BLaER1 (cell line): Measurements from ENCODE around the gene SLC7A6OS.

ENCODE experiments used
- H3K27ac ChIP-seq: shearing (Covaris generic); formaldehyde crosslinking; 2 replicates; pipeline ENCODE4 v1.8.1; 2022
- H3K27me3 ChIP-seq: shearing (Covaris generic); formaldehyde crosslinking; 2 replicates; pipeline ENCODE4 v1.8.1; 2022
- H3K36me3 ChIP-seq: shearing (Covaris generic); formaldehyde crosslinking; 2 replicates; pipeline ENCODE4 v1.8.1; 2022
- H3K4me1 ChIP-seq: shearing (Covaris generic); formaldehyde crosslinking; 2 replicates; pipeline ENCODE4 v1.8.1; 2022
- H3K4me2 ChIP-seq: shearing (Covaris generic); formaldehyde crosslinking; 2 replicates; pipeline ENCODE4 v1.8.1; 2022
- H3K4me3 ChIP-seq: shearing (Covaris generic); formaldehyde crosslinking; 2 replicates; pipeline ENCODE4 v1.8.1; 2022
- H3K9ac ChIP-seq: shearing (Covaris generic); formaldehyde crosslinking; 2 replicates; pipeline ENCODE4 v1.8.1; 2022
- H3K9me3 ChIP-seq: shearing (Covaris generic); formaldehyde crosslinking; 2 replicates; pipeline ENCODE4 v1.8.1; 2022
- H4K20me1 ChIP-seq: shearing (Covaris generic); formaldehyde crosslinking; 2 replicates; pipeline ENCODE4 v1.8.1; 2022
- Cebpa-rat ChIP-seq: shearing (Covaris generic); IDR thresholded peaks from 2 replicates; pipeline ENCODE4 v1.8.1; 2022

The SLC7A6OS gene

DNA sequence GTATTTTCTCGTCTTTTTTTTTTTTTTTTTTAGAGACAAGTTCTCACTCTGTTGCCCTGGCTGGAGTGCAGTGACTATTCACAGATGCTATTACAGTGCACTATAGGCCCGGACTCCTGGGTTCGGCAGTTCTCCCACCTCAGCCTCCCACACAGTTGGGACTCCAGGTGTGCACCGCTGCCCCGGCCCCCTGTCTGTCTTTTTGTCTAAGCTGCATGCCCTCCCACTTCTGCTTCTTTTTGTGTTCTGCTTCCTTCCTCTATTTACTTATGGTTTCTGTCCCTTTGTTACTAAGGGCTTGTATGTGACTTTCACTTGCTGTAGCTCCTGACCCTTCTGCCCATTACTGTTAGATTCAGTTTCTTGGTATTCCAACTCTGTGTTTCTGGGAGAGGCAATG lies 25.9 kb downstream of the SLC7A6OS start:
- Histone ChIP-seq H3K4me3 (peak overlapping the region; percentile 51), H3K27ac (peak overlapping the region; percentile 85), H3K9me3 (no peaks in the 10 kb centered on the region), H3K4me2 (peak overlapping the region; percentile 94), H3K27me3 (no peaks in the 10 kb centered on the region), H3K36me3 (peaks cover 35% of the 10 kb centered on the region), H3K9ac (peak overlapping the region; percentile 63), H3K4me1 (peaks cover 100% of the 10 kb centered on the region), H4K20me1 (peaks cover 6% of the 10 kb centered on the region; the same call in 1 of the 2 replicates)
- TF ChIP-seq Cebpa-rat: no peak

DNA sequence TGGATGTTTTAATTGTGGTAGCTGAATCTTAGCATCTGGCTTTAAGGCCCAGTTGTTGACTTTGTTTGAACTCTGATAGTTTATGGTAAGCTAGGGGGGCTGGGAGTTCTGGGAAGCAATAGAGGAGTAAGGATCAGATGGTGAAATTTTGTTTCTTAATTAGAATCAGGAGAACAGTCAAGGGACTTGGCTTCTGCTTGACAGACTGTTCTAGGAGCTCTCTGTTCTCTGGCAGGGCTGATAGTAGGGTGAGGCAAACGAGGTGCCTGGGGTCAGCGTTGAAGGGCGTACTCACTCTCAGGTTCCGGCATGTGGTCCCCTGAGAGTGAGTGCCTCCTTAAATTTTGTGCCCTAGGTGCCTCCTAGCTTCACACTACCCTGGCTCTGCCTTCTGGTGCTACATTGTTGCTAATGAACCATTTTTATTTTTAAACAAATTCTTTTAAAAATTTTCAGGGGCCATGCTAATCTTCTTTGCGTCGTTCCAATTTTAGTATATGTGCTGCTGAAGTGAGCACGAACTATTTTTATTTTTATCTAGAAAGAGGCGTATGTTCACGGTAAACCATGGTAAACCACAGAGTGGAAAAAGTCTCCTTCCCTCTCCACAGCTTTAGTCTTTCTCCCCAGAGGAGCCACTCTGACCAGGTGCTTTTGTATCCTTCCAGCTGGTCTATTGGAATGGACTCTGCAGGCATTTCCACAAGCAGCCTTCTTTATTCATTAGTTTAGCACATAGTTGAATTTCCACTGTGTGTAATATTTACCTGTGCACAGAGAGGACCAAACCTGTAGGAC lies 26.7 kb downstream of the SLC7A6OS start:
- H3K36me3 ChIP-seq: peaks cover 43% of the 10 kb centered on the region
- peak overlapping the region; percentile 94 for H3K4me2 ChIP-seq
- H3K9ac ChIP-seq: peak overlapping the region; percentile 63
- H3K27ac ChIP-seq: peak overlapping the region; percentile 85
- peaks cover 93% of the 10 kb centered on the region for H3K4me1 ChIP-seq
- peak overlapping the region; percentile 51 for H3K4me3 ChIP-seq
- no peaks in the 10 kb centered on the region for H4K20me1 ChIP-seq
- no peak for TF ChIP-seq Cebpa-rat
- no peaks in the 10 kb centered on the region; the same call in 1 of the 2 replicates for H3K9me3 ChIP-seq
- no peaks in the 10 kb centered on the region for H3K27me3 ChIP-seq

DNA sequence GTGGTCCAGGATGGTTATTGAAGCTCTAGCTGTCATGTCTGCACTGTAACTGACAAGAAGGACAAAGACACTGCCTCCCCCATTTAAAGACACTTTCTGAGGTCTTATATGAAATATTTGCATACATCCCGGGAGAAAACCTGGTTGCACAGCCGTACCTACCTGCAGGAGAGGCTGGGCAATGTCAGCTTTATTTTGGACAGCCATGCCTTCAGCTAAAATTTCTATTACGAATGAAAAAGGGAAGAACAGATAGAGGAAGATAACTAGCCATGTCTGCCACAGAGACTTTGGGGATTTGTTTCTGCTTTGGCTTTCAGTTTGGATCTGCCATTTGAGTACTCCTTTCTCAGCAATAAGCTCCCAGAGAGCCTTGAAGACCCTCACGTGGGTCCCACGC lies 27.4 kb downstream of the SLC7A6OS start:
- H3K27ac ChIP-seq: peak overlapping the region; percentile 85
- H3K9ac ChIP-seq: peak overlapping the region; percentile 63
- no peak for TF ChIP-seq Cebpa-rat
- no peaks in the 10 kb centered on the region; the same call in 1 of the 2 replicates for H3K9me3 ChIP-seq
- no peaks in the 10 kb centered on the region for H3K27me3 ChIP-seq
- peak overlapping the region; percentile 94 for H3K4me2 ChIP-seq
- H4K20me1 ChIP-seq: no peaks in the 10 kb centered on the region
- peak overlapping the region; percentile 51; the same call in 1 of the 2 replicates for H3K4me3 ChIP-seq
- peaks cover 47% of the 10 kb centered on the region for H3K36me3 ChIP-seq
- peaks cover 86% of the 10 kb centered on the region for H3K4me1 ChIP-seq

DNA sequence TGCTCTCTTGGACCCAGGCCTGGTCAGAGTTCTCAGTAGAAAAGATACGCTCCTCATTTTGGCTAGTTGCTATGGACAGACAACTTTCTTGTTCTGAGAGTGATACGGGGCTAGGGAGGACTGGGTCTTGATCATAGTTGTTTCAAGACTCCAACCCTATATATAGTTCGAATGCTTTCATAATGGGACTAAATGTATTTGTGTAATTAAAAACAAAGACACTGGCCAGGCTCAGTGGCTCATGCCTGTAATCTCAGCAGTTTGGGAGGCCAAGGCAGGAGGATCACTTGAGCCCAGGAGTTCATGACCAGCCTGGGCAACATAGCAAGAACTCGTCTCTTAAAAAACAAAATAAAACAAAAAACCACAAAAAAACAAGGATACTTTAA lies 28.7 kb downstream of the SLC7A6OS start:
- Histone ChIP-seq H3K27ac (peak overlapping the region; percentile 85; the same call in 1 of the 2 replicates), H3K4me2 (peak overlapping the region; percentile 94; the same call in 1 of the 2 replicates), H3K27me3 (no peaks in the 10 kb centered on the region), H3K36me3 (peaks cover 52% of the 10 kb centered on the region), H3K4me1 (peaks cover 73% of the 10 kb centered on the region), H3K4me3 (no peak overlapping the region), H3K9ac (no peak overlapping the region), H4K20me1 (no peaks in the 10 kb centered on the region), H3K9me3 (no peaks in the 10 kb centered on the region; the same call in 1 of the 2 replicates)
- no peak for TF ChIP-seq Cebpa-rat

DNA sequence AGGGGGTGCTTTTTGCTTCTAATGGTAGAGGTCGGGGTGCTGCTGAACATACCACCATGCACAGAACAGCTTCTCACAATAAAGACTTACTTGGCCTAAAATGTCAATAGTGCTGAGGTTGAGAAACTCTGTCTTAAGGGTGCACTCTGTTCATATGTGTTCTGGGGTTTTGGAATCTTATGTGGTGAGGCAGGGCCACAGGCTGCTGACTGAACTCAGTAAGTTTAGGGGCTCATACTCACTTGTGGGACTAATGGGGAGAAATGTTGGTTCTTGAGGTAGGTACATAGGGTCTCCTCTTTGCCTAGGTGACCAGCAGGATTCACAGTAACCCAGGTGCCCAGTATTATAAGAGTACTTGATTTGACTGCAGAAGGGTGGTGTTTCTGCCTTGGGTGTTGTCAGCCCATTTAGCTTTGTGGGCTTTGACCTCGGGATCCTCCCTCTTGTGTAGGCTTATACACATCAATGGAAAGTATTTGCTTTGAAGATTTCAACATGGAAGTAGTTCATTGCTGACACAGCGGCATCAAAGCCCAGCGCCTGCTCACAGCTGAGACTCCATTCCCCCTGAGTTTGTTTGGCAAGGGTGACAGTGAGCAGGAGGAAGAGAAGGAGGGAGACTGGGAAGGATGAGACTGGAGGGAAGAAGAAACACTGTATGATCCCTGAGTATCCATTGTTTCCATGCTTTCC lies 29.2 kb downstream of the SLC7A6OS start:
- H3K4me3 ChIP-seq: no peak overlapping the region

DNA sequence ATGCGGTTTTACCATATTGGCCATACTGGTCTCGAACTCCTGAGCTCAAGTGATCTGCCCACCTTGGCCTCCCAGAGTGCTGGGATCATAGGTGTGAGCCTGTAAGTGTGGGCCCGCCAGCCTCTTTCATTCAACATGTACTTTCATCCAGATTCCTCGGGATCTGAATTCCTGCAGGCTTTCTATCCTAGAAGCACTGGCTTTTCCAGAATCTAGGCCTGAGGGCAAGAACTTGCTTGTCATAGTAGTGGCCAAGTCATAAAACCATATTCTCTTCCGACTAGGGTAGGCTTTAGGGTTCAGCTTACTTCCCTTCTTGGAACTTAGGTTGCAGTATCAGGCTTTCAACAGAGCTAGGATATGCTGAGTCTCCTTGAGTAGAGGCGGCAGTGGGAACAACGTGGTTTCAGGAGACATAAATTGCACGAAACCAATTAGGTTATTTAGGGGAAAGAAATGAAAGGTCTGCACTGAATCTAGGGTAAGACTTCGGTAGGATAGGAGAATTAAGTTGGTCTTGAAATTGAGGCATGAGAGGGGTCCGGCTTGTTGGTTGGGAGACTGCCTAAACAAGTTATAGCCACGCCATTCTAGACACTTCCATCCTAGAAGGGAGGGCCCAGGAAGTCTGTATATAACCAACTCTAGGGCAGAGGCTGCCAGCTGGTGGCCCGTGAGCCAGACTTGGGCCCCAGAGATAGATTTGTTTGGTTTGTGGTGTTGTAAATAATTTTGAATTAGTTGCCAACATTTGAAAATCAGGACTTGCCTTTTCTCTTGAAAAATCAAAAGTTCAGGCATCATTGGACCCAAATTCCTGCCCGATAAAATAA lies 30.8 kb downstream of the SLC7A6OS start:
- Histone ChIP-seq H3K9me3 (no peaks in the 10 kb centered on the region; the same call in 1 of the 2 replicates), H4K20me1 (peaks cover 17% of the 10 kb centered on the region), H3K27me3 (no peaks in the 10 kb centered on the region), H3K4me2 (no peak overlapping the region), H3K4me3 (no peak overlapping the region), H3K4me1 (peaks cover 64% of the 10 kb centered on the region), H3K36me3 (peaks cover 70% of the 10 kb centered on the region), H3K27ac (no peak overlapping the region), H3K9ac (no peak overlapping the region)
- TF ChIP-seq Cebpa-rat: no peak

More for the DNA sequence above, 29.2 kb downstream of the SLC7A6OS start:
- Histone ChIP-seq H3K9ac (no peak overlapping the region), H3K27me3 (no peaks in the 10 kb centered on the region), H3K4me2 (peak overlapping the region; percentile 94; the same call in 1 of the 2 replicates), H3K27ac (peak overlapping the region; percentile 85; the same call in 1 of the 2 replicates), H4K20me1 (peaks cover 3% of the 10 kb centered on the region; the same call in 1 of the 2 replicates), H3K36me3 (peaks cover 57% of the 10 kb centered on the region), H3K9me3 (no peaks in the 10 kb centered on the region; the same call in 1 of the 2 replicates), H3K4me1 (peaks cover 68% of the 10 kb centered on the region)
- TF ChIP-seq Cebpa-rat: no peak

DNA sequence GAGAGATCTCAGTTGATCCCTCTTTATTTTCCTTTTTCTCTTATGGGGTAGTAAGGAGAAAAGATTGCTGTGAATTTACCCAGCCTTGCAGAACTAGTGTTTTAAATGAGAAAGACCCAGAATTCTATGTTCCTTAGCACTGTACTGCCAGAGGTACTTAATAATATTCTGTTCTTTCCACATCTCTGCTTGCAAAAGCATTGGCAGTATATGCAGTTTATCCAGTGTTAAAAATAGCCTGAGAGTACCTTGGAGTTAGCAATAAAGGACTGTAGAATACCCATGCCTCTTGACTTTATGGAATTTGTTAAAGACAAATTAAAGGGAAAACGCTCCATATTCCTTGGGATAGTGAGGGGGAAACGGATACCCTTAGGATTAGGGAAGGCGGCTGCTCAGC lies 34.5 kb downstream of the SLC7A6OS start:
- TF ChIP-seq Cebpa-rat: no peak
- Histone ChIP-seq H3K4me3 (no peak overlapping the region), H3K27ac (no peak overlapping the region), H3K36me3 (peaks cover 90% of the 10 kb centered on the region), H3K4me2 (peak overlapping the region; percentile 10; the same call in 1 of the 2 replicates), H3K27me3 (no peaks in the 10 kb centered on the region), H3K4me1 (peaks cover 43% of the 10 kb centered on the region), H3K9ac (peak overlapping the region; percentile 26; the same call in 1 of the 2 replicates), H4K20me1 (peaks cover 55% of the 10 kb centered on the region), H3K9me3 (no peaks in the 10 kb centered on the region; the same call in 1 of the 2 replicates)

DNA sequence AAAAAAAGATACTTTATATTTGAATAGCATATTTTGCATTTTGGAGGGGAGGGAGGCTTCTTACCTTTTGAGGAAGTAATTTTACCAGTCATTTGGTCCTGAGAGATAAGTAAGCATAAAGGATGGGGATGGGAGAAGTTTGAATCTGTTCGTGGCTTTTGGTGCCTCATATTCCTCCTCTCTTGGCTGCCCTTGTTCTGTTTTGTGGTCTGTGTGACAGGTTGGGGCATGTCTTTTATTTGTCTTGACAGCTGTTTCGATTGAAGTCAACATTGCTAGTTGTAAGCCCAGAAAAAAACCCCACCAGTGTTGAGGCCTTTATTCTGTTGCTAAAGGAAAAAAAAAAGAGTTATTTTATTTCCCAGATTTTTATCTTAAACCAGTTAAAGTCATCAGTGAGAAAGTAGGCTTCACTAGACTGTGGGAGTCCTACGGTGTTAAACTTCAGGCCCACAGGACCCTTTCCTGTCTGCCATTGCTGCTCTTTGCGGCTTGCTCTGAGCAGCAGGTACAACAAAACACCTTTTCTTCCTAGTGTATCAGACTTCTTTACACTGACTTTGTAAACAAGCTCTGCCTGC lies 35.0 kb downstream of the SLC7A6OS start:
- H3K4me1 ChIP-seq: peaks cover 37% of the 10 kb centered on the region
- peak overlapping the region; percentile 26; the same call in 1 of the 2 replicates for H3K9ac ChIP-seq
- peaks cover 60% of the 10 kb centered on the region for H4K20me1 ChIP-seq
- no peaks in the 10 kb centered on the region; the same call in 1 of the 2 replicates for H3K9me3 ChIP-seq
- no peak overlapping the region for H3K27ac ChIP-seq
- H3K27me3 ChIP-seq: no peaks in the 10 kb centered on the region
- TF ChIP-seq Cebpa-rat: no peak
- H3K4me3 ChIP-seq: no peak overlapping the region
- H3K36me3 ChIP-seq: peaks cover 90% of the 10 kb centered on the region
- H3K4me2 ChIP-seq: peak overlapping the region; percentile 10; the same call in 1 of the 2 replicates

DNA sequence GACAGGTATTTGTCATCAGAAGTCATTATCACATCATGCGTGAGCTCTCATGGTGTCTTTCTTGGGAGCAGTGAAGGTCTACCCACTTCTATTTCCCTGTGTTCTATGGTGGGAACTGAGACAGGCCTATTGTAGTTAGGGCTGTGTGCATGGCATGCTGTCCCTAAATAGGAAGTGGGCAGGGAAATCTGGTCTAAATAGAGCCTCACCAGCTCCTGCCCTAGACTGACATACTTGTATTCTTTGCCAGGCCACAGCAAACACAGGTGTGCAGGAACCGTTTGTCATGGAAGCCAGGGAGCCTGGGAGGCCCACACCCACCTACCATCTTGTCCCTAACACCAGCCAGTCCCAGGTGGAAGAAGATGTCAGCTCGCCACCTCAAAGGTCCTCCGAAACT lies 36.3 kb downstream of the SLC7A6OS start:
- no peak overlapping the region for H3K9ac ChIP-seq
- no peak overlapping the region for H3K4me2 ChIP-seq
- TF ChIP-seq Cebpa-rat: no peak
- no peak overlapping the region for H3K27ac ChIP-seq
- no peaks in the 10 kb centered on the region for H3K27me3 ChIP-seq
- peaks cover 87% of the 10 kb centered on the region for H3K36me3 ChIP-seq
- H3K4me3 ChIP-seq: no peak overlapping the region
- no peaks in the 10 kb centered on the region; the same call in 1 of the 2 replicates for H3K9me3 ChIP-seq
- H3K4me1 ChIP-seq: peaks cover 28% of the 10 kb centered on the region; the same call in 1 of the 2 replicates
- H4K20me1 ChIP-seq: peaks cover 72% of the 10 kb centered on the region
